Stomach smooth muscle (tissue), 2 donors: Measurements from ENCODE around the gene PITRM1.
A peak's percentile ranks its signal among the peaks of the same experiment; 100 is the strongest.
"Not testable (repeated sequence)": the region's sequence is repeated elsewhere in the genome, so short reads cannot be mapped to it uniquely, and the experiment has no call there.

Experiments
- H3K27ac ChIP-seq: one replicate; pipeline ENCODE4 v1.7.0; 2013; ENCODE audit warnings: mild to moderate bottlenecking, low read length, inconsistent platforms
- H3K27me3 ChIP-seq, 2 donors: one replicate each; pipeline ENCODE4 v1.7.0; 2013; ENCODE audit warnings: low read length in 2 of 2; ENCODE audit not compliant: insufficient read depth in 2 of 2, control insufficient read depth in 1 of 2
- H3K36me3 ChIP-seq, 2 donors: one replicate each; pipeline ENCODE4 v1.7.0; 2013; ENCODE audit warnings: low read length in 2 of 2; ENCODE audit not compliant: control insufficient read depth in 2 of 2, insufficient read depth in 2 of 2
- H3K4me1 ChIP-seq: one replicate; pipeline ENCODE4 v1.7.0; 2013; ENCODE audit warnings: low read length; ENCODE audit not compliant: control insufficient read depth, insufficient read depth
- H3K4me3 ChIP-seq, 2 donors: one replicate each; pipeline ENCODE4 v1.7.0; 2013; ENCODE audit warnings: low read length in 2 of 2
- H3K9ac ChIP-seq, 2 donors: one replicate each; pipeline ENCODE4 v1.7.0; 2013; ENCODE audit warnings: low read length in 2 of 2, mild to moderate bottlenecking in 1 of 2
- H3K9me3 ChIP-seq, 2 donors: one replicate each; pipeline ENCODE4 v1.7.0; 2013; ENCODE audit warnings: low read length in 2 of 2; ENCODE audit not compliant: control insufficient read depth in 2 of 2
- donor health status: healthy.
- donor health status: Pancreatic carcinoma.

PITRM1 gene

GRCh38 chr10:3108033-3108432 lies 64.5 kb downstream of the PITRM1 start:
- H3K27ac ChIP-seq: peak overlapping the region; percentile 41
- H3K4me3 ChIP-seq: no peak overlapping the region
- H3K27me3 ChIP-seq: no peaks in the 10 kb centered on the region
- H3K4me1 ChIP-seq: peaks cover 4% of the 10 kb centered on the region
- no peaks in the 10 kb centered on the region for H3K9me3 ChIP-seq
- H3K9ac ChIP-seq: no peak overlapping the region
- peaks cover 7 to 42% of the 10 kb centered on the region in 2 donors for H3K36me3 ChIP-seq

DNA sequence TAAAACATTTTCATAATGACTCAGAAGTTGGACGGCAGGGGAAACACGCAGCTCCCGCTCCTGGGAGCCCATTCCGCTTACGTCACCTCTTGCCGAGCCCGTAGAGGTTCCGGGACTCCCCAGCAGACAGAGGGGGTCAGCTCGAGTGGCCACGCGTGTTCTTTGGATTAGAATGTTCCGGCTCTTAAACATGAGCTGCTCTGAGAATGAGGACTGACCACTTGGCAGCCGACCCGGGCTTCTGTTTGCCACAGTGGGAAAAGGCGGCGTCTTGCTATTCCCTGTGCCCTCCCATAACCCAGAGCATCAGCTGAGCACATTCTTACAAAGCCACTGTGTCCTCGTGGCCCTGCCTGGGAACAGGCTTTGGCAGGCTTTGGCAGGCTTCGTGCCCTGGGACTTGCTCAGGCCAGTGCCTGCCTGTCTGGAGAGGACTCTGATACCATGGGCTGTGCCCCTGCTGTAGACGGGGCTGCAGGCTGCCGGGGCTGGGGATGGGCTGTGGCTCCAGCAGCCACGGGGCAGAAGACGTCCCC lies 65.1 kb downstream of the PITRM1 start:
- no peak overlapping the region for H3K9ac ChIP-seq
- no peaks in the 10 kb centered on the region for H3K9me3 ChIP-seq
- H3K4me1 ChIP-seq: peaks cover 4% of the 10 kb centered on the region
- no peak overlapping the region for H3K4me3 ChIP-seq
- peak overlapping the region; percentile 41 for H3K27ac ChIP-seq
- no peaks in the 10 kb centered on the region for H3K27me3 ChIP-seq
- H3K36me3 ChIP-seq: peaks cover 7 to 39% of the 10 kb centered on the region in 2 donors

GRCh38 chr10:3106928-3107425 lies 65.6 kb downstream of the PITRM1 start:
- peaks cover 4% of the 10 kb centered on the region for H3K4me1 ChIP-seq
- no peaks in the 10 kb centered on the region for H3K27me3 ChIP-seq
- no peaks in the 10 kb centered on the region for H3K9me3 ChIP-seq
- peaks cover 7 to 39% of the 10 kb centered on the region in 2 donors for H3K36me3 ChIP-seq
- H3K4me3 ChIP-seq: no peak overlapping the region
- H3K27ac ChIP-seq: peak overlapping the region; percentile 41
- no peak overlapping the region for H3K9ac ChIP-seq

- H3K4me1 ChIP-seq, H3K27me3 ChIP-seq, H3K27ac ChIP-seq, H3K4me3 ChIP-seq, H3K9me3 ChIP-seq, H3K9ac ChIP-seq: not testable (repeated sequence)
- H3K36me3 ChIP-seq: peaks cover 7 to 39% of the 10 kb centered on the region in 2 donors
Measured at GRCh38 chr10:3106328-3106727, 66.3 kb downstream of the PITRM1 start.

GRCh38 chr10:3105905-3106304 lies 66.7 kb downstream of the PITRM1 start:
- Histone ChIP-seq H3K27me3 (no peaks in the 10 kb centered on the region), H3K4me3 (no peak overlapping the region), H3K4me1 (peaks cover 2% of the 10 kb centered on the region), H3K9me3 (no peaks in the 10 kb centered on the region), H3K27ac (no peak overlapping the region), H3K9ac (no peak overlapping the region), H3K36me3 (peaks cover 5 to 35% of the 10 kb centered on the region in 2 donors)

DNA sequence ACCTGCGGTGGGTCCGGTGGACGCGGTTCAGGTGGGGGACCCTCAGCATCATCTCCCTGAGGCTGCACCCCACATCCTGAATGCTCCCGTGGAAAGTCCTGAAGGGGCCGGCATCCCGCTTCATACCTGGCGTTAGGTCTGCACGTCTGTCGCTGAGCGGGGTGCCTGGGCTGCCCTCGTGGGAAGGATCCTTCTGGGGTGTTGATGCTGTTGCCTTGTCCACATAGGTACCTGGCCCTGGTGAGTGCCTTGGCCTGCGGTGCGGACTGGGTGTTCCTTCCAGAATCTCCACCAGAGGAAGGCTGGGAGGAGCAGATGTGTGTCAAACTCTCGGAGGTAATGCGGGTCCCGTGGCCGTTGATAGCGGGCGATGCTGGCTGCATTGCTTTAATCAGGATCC lies 67.4 kb downstream of the PITRM1 start:
- H3K4me1 ChIP-seq: peaks cover 2% of the 10 kb centered on the region
- H3K36me3 ChIP-seq: peaks cover 0 to 32% of the 10 kb centered on the region in 2 donors
- no peaks in the 10 kb centered on the region for H3K9me3 ChIP-seq
- H3K4me3 ChIP-seq: no peak overlapping the region
- no peak overlapping the region for H3K27ac ChIP-seq
- no peaks in the 10 kb centered on the region for H3K27me3 ChIP-seq
- no peak overlapping the region for H3K9ac ChIP-seq

- H3K4me1 ChIP-seq: peaks cover 2% of the 10 kb centered on the region
- no peak overlapping the region for H3K4me3 ChIP-seq
- no peak overlapping the region for H3K9ac ChIP-seq
- peaks cover 0 to 29% of the 10 kb centered on the region in 2 donors for H3K36me3 ChIP-seq
- H3K27ac ChIP-seq: no peak overlapping the region
- no peaks in the 10 kb centered on the region for H3K9me3 ChIP-seq
- H3K27me3 ChIP-seq: no peaks in the 10 kb centered on the region
Measured at GRCh38 chr10:3104251-3104918, 68.2 kb downstream of the PITRM1 start.

GRCh38 chr10:3103646-3104045 lies 68.9 kb downstream of the PITRM1 start:
- Histone ChIP-seq H3K4me1 (peaks cover 2% of the 10 kb centered on the region), H3K9ac (no peak overlapping the region), H3K36me3 (peaks cover 0 to 24% of the 10 kb centered on the region in 2 donors), H3K9me3 (no peaks in the 10 kb centered on the region), H3K4me3 (no peak overlapping the region), H3K27me3 (no peaks in the 10 kb centered on the region), H3K27ac (no peak overlapping the region)

DNA sequence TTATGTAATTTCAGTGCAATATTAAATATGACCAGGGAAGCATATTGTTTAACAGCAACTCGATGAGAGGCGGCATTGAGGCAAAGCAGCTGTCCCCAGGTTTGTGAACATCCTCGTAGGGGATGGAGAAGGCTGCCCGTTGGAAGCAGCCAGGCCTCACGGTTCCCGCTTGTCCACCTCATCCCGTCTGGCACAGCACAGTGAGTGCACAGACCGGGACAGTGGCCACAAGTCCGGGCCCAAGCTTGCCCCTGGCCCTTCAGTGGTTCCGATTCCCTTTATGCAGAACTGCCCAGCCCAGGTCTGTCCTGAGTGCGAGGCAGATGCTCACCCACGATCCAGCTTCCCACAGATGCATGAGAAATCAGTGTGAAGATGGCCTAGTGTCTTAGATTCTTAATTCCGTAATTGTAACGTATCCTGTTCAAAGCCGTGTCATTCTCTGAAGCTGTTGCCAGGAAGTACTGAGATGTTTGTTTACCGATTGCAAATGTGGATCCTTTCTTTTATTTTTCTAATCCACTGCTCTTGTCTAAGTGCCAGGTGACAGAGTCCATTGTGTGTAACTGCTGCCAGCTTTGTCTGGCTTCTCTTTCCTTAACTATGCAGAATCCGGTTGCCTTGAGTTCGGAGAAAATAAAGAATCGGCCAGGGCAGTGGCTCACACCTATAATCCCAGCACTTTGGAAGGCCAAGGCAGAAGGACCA lies 69.7 kb downstream of the PITRM1 start:
- Histone ChIP-seq H3K27ac (peak overlapping the region; percentile 37), H3K36me3 (peaks cover 0 to 21% of the 10 kb centered on the region in 2 donors), H3K27me3 (no peaks in the 10 kb centered on the region), H3K9ac (no peak overlapping the region), H3K9me3 (no peaks in the 10 kb centered on the region), H3K4me3 (no peak overlapping the region), H3K4me1 (peaks cover 2% of the 10 kb centered on the region)

GRCh38 chr10:3100856-3101640 lies 71.5 kb downstream of the PITRM1 start:
- Histone ChIP-seq H3K36me3 (peaks cover 0 to 21% of the 10 kb centered on the region in 2 donors), H3K9me3 (no peaks in the 10 kb centered on the region), H3K9ac (no peak overlapping the region), H3K4me3 (no peak overlapping the region), H3K4me1 (peaks cover 8% of the 10 kb centered on the region), H3K27ac (no peak overlapping the region), H3K27me3 (no peaks in the 10 kb centered on the region)
